Measurements from ENCODE around the gene PHACTR1.

DNA sequence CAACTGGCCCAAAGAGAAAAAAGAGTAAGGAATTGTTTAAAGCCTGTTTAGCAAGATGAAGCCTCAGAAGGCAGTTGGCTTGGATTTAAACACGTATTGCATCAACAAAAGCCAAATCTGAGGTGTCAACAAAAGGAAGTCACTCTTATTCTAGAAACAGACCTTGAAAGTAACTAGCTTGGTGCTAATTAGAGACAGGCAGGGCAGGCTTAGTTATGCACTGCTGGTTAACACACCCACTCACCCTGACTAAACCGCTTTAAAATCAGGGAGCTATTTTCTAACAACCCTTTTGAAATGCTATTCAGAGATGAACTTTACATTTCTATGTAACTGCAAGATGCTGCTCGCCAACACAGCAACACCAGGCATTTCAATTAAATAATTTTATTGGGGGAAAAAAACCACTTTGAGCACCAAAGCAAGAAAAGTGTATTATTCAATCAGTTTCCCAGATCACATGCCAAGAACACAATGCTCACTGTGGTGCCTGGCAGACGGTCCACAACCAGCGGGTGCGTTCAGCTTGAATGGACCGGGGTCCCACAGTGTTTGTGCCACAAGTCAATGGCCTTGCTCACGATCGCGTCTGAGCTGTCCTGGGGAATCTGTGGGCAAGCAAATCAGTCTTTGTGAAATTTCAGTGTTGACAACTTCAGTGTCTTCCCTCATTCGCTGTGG, 588.2 kb downstream of the PHACTR1 start:
- TF ChIP-seq EZH2 (IDR thresholded peaks at IDR 0.05; ENCODE audit: insufficient read depth, poor library complexity, severe bottlenecking) (no peak), EZH2phosphoT487 (IDR thresholded peaks at IDR 0.05; ENCODE audit: insufficient read depth, low read depth) (no peak)

Data from GM23248 (cell line).